ENCODE measurements around the gene CNPY1.

CNPY1 gene

DNA sequence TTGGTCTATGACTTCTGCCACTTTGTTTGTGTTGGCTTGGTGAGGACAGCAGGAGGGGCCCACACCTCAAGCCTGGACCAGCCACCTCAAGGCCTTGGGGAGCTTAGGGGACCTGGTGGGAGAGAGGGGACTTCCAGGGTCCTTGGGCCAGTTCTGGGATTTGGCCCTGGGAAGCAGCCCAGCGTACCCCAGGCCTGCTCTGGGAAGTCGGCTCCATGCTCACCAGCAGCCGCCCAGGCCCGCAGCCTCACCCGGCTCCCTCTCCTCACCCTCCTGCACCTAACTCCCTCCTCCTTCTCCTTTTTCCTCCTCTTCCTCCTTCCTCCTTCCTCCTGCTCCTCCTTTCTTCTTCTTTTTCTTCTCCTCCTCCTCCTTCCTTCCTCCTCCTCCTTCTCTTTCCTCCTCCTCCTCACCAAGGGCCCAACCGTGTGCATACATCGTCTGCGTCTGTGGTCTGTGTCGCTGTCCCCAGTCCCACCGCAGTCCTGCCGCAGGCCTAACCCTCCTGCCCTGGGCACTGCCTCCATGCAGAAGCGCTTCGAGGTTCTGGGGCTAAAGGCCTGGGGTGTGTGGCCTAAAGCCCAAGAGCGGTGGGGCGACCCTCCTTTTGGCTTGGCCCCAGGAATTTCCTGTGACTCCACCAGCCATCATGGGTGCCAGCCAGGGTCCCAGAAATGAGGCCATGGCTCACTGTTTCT, 83.1 kb downstream of the CNPY1 start:
- no peak for DNase-seq

- DNase-seq, result no peak
Observed at GRCh38 chr7:155462163-155462735, 84.1 kb downstream of the CNPY1 start.

- DNase-seq, result no peak
Observed at GRCh38 chr7:155461631-155462030, 84.7 kb downstream of the CNPY1 start.

GRCh38 chr7:155460926-155461613, 85.3 kb downstream of the CNPY1 start:
- no peak for DNase-seq

GRCh38 chr7:155459700-155460461, 86.5 kb downstream of the CNPY1 start:
- no peak for DNase-seq

GRCh38 chr7:155458878-155459699, 87.3 kb downstream of the CNPY1 start:
- DNase-seq, result no peak

DNA sequence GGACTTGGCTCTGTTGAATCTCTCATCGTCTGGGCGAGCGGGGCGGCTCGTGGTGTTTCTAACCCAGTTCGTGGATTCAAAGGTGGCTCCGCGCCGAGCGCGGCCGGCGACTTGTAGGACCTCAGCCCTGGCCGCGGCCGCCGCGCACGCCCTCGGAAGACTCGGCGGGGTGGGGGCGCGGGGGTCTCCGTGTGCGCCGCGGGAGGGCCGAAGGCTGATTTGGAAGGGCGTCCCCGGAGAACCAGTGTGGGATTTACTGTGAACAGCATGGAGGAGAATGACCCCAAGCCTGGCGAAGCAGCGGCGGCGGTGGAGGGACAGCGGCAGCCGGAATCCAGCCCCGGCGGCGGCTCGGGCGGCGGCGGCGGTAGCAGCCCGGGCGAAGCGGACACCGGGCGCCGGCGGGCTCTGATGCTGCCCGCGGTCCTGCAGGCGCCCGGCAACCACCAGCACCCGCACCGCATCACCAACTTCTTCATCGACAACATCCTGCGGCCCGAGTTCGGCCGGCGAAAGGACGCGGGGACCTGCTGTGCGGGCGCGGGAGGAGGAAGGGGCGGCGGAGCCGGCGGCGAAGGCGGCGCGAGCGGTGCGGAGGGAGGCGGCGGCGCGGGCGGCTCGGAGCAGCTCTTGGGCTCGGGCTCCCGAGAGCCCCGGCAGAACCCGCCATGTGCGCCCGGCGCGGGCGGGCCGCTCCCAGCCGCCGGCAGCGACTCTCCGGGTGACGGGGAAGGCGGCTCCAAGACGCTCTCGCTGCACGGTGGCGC, 88.1 kb downstream of the CNPY1 start, which contains the start of gene EN2:
TSS of gene EN2 (plus strand) at position 19 of the 767 bp plus-strand sequence. CDS start at position 268, 249 bp downstream.
- no peak for DNase-seq

DNA sequence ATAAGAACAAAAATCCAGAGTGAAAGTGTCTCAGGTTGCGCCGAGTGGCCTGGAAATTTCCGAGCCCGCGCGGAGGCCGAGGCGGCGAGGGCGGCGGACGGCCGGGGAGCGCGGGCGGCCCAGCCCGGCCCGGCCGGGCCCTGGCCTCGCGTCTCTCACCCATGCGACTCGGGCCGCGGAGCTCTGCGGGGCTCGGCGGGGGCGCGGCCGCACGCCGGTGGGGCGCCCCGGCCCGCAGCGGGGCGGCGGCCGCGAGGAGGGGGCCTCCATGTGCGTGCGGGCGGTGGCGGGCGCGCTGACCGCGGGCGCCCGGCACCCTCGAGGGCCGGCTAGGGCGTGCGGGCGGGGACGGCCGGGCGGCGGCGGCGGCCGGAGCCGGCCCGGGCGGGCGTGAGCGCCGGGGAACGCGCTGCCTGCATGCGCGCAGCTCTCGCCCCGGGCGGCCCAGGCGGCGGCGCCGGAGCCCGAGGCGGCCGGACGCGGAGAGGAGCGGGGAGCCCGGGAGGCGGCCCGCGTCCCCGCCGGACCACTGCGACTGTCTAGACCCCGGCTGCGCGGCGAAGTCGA, 88.7 kb downstream of the CNPY1 start:
- no peak for DNase-seq

- DNase-seq, result peak in 1 of 2 experiments; percentile 11
Observed at GRCh38 chr7:155456738-155457543, 89.4 kb downstream of the CNPY1 start.

GRCh38 chr7:155455776-155456737, 90.3 kb downstream of the CNPY1 start:
- no peak for DNase-seq

DNA sequence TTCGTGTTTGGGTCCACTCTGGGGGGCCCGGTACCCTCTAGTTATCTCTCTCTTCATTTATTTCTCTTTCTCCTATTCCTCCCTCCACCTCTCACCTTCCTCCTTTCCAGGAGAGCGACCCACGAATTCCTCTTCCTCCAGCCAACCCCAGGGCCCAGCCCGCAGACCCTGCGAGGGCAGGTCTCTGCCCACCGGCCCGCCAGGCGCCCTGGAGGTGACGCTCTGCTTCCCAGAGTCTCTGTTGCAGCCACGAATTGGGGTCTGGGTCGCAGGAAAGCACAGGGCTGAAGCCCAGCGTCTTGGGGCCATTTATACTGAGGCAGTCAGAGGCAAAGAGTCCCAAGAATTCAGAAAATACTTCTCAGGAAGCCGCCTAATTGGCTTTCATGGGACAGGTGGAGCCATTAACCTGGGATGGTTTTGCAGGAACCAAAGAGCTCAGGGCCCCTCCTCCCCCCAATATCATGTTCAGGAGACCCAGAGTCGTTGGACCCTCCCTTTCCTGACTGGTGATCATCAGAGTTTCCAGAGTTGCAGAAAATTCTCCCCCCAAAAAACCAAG, 91.1 kb downstream of the CNPY1 start:
- no peak for DNase-seq

DNA sequence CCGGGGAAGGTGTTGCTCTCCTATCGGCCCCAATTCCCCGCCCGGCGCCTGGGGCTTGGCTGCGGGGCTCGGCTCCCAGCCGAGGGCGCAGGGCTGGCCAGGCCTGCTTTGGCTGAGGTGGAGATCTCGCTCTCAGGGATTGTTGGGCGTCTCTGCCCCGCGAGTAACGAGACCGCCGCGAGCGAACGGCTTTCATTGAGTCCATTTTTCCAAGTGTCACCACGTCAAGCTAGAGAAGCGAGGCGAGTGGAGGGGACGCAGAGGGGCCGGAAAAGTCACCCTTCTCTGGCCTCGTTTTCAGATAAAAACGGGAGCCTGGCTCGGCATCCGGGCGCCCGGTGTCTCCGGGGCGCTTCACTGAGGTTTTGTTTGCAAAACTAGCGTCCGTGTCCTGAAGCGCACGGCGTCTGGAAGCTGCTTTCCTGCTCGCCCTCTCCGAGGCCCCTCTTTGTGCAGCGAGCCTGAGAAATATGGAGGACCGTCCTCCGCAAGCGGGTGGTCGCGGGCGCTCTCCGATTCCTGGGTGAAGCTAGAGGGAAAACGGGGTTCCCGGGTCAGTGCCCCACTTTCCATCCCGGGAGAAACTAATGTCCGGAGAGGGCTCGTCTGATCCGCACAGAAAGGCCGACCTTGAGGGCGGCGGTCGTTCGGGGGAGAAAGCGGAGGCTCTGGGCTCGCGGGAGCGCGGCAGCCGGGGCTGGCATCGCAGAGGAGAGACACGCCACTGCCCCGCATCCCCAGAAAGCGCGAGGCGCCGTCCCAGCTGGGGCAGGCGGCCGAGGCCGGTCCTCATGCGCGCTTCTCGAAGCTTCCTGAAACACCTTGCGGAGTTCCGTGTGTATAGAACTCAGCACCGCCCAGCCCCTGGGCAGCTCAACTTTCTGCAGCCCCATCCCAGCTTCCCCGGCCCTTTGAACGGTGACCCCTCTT, 91.9 kb downstream of the CNPY1 start:
- no peak for DNase-seq

DNA sequence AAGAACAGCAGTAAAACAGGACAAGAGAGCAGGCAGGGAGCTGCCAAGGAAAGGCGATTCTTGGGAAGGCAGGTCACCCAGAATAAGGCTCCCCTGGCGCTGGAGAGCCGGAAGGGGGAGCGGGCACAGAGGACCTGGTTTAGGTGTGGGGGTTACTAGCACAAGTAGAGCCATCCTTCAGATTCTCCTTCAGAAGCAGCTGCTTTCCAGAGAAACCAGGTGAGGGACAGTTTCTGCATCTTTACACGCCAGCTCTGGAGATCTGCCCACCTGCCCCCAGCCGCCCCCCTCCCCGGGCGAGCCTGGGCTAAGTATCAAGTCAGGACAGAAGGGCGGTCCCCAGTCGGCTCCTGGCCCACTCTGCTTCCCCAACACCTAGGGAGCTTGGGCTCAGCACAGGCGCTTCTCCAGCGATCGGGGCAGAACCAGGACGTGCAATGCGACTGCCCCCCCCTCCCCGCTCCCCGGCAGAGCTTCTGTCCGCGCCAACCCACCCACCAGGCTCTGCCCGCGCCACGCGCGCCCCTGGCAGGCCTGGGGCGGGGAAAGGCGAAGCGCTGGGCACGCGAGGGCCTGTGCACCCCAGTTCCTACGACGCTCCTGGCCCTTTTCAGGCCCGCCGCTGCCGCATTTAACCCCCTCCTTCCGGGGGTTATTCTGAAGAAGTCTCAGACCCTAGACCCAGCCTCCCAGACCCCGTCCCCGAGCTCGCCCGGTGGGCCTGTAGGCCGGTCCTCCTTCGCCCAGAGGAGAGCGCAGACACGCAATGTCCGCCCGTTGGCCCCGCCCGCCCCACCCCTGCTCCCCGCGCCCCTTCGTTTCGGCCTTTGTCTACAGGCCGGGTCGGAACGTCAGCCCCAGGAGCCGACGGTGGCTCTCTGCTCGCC, 92.8 kb downstream of the CNPY1 start:
- DNase-seq, result no peak

DNA sequence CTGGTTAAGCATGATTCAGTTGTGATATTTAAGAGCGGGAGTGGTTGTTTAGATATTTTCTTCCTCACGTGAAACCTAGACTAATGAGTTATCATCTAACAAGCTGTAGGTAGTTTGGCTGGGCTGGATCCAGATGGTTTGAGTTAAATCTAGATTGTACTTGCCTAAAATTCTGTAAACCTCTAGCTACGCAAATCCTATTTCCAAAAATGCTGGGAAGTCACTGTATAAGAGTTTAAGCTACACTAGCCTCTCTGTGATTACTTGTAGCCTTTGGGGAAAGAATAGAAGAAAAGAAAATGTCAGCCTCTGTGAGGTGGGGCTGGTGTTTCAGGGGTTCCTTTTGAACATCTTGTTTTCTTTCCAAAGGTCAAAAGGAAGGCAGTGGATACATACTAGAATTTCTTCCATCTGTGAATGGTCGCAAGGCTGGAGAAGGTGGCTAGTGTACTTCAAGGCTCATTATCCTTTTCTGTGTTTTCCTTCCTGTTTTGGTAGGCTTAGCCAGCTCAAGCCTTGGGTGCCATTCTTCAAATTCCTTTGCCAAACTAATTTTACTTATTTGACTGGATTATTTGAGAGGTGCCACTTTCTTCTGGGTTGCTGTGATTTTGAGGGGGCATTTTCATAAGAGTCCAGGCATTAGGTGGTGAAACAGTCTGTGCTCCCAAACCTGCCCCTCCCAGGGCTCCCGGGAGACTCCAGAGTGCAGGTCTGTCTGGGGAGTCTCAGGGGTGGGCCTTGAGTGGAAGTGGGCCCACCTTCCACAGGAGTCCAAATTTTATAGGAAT, 93.7 kb downstream of the CNPY1 start:
- DNase-seq, result no peak

DNA sequence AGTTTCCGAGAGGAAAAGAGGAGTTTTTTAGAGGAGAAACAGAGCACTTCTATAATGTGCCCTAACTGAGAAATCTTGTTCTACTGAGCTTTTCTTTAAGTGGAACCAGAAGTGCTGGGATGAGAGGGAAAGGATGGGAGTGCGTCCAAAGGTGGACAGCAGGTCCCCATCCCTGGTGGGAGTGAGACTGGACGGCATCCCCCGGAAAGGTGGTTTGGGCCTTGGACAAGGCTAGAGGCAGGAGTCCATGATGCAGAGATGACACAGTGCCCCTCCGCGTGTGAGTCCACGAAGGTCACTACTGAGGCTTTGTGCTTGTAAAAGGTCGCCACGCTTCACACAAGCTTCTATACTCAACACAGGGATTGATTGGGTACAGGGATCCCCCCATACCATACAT, 94.5 kb downstream of the CNPY1 start:
- no peak for DNase-seq
